ENCODE results near the gene REP15. TPM values are rescaled to one million over a fixed set of nuclear protein-coding genes. Genes with fewer than 3 reads are reported as not detected.

The REP15 gene
- total RNA-seq, 1 experiment from 2014 or later, result 0.78 TPM

DNA sequence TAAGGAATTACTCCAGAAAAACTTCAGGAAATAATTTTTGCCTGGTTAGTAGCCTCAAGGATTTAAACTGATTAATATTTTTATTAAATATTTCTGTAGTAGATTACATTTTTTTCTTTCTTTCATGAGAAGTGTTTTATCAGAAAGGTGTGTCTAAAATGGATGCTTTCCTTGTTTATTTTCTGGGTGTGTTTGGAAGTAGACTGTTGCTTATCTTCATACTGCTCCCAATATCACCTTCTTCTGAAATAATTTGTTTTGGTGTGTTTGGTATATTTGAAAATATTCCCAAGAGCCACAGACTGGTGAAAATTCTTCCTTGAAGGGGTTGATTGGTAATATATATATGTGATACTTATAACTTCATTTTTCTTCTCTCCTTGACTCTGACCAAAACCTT is 10.1 kb upstream of the REP15 start:
- Mint-ChIP-seq H3K27ac (ENCODE audit: unreplicated experiment) (no peak overlapping the region), H3K36me3 (ENCODE audit: insufficient read depth, unreplicated experiment) (no peaks in the 10 kb centered on the region), H3K27me3 (ENCODE audit: unreplicated experiment) (no peaks in the 10 kb centered on the region), H3K9me3 (ENCODE audit: low read depth, unreplicated experiment) (no peaks in the 10 kb centered on the region), H3K4me3 (ENCODE audit: low read depth, unreplicated experiment) (no peak overlapping the region), H3K4me1 (ENCODE audit: low read depth, unreplicated experiment) (no peaks in the 10 kb centered on the region)
- intact Hi-C loops (cut with micrococcal nuclease; ENCODE audit: unreplicated experiment), result no loop called here
- TF ChIP-seq CTCF (IDR thresholded peaks at IDR 0.05; ENCODE audit: unreplicated experiment), result no peak
- BruUV-seq (replicated peaks), result no TSS peak
- CTCF ChIA-PET, result no interaction called here
- DNase-seq, result no peak

DNA sequence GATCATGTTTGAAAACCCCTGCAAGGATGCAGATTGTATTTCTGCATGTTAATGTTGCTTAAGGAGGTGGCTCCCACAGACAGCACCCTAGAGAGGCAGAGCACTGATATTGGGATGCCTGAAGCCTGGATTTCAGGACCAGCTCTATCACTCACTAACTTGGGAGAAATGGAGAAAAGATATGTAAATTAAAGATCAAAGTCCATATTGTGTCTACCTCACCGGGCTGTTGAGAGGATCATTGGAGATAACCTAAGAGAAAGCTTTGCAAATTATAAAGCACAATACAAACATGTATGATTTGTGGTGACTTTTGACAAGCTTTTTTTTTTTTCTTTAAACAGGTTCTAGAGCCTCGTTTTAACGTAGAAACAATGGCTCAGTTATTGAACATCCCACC is 7.6 kb upstream of the REP15 start:
- Mint-ChIP-seq H3K27me3 (ENCODE audit: unreplicated experiment) (no peaks in the 10 kb centered on the region), H3K4me3 (ENCODE audit: low read depth, unreplicated experiment) (no peak overlapping the region), H3K4me1 (ENCODE audit: low read depth, unreplicated experiment) (no peaks in the 10 kb centered on the region), H3K27ac (ENCODE audit: unreplicated experiment) (no peak overlapping the region), H3K9me3 (ENCODE audit: low read depth, unreplicated experiment) (no peaks in the 10 kb centered on the region), H3K36me3 (ENCODE audit: insufficient read depth, unreplicated experiment) (no peaks in the 10 kb centered on the region)
- intact Hi-C loops (cut with micrococcal nuclease; ENCODE audit: unreplicated experiment), result no loop called here
- no peak for DNase-seq
- CTCF ChIA-PET, result interaction anchor here (0.5 to 1.0 kb wide), 2 partner anchors 13 to 76 kb away, joined by 3 read pairs; no protein-coding TSS in a partner anchor
- BruUV-seq (replicated peaks), result no TSS peak
- TF ChIP-seq CTCF (IDR thresholded peaks at IDR 0.05; ENCODE audit: unreplicated experiment), result no peak

DNA sequence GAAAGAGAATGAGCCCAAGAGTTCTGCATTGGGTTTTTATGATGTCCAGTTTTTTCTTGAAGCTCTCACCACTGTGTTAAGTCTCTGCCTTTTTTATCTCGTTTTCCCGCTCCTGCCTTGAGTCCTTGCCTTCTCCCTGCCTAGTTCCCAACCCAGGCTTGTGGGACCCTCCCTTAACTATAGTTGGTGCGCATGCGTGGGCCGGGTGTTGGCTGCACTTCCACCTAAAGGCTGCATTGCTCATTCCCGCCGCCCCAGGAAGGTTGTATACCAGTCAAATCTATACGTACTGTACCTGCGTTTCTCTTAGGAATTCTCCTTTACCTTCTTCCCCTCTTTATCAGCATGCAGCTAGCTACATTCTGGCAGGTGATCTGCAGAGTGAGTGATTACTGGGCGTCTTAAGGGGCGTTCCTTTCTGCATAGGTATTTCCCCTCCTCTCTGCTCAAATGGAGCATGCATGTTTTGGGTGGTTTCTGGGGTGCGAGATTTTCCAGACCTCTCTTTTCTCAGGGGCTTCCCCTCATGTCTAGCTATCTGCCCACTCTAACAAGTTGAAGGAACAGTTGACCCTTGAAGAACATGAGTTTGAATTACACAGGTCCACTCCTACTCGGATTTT is 6.6 kb upstream of the REP15 start:
- no peak overlapping the region for H3K27ac Mint-ChIP-seq (ENCODE audit: unreplicated experiment)
- no peak for TF ChIP-seq CTCF (IDR thresholded peaks at IDR 0.05; ENCODE audit: unreplicated experiment)
- H3K27me3 Mint-ChIP-seq (ENCODE audit: unreplicated experiment), result no peaks in the 10 kb centered on the region
- intact Hi-C loops (cut with micrococcal nuclease; ENCODE audit: unreplicated experiment), result no loop called here
- BruUV-seq (replicated peaks), result no TSS peak
- peaks cover 3% of the 10 kb centered on the region for H3K36me3 Mint-ChIP-seq (ENCODE audit: insufficient read depth, unreplicated experiment)
- H3K4me3 Mint-ChIP-seq (ENCODE audit: low read depth, unreplicated experiment), result no peak overlapping the region
- CTCF ChIA-PET, result no interaction called here
- no peak for DNase-seq
- H3K9me3 Mint-ChIP-seq (ENCODE audit: low read depth, unreplicated experiment), result no peaks in the 10 kb centered on the region
- H3K4me1 Mint-ChIP-seq (ENCODE audit: low read depth, unreplicated experiment), result no peaks in the 10 kb centered on the region

DNA sequence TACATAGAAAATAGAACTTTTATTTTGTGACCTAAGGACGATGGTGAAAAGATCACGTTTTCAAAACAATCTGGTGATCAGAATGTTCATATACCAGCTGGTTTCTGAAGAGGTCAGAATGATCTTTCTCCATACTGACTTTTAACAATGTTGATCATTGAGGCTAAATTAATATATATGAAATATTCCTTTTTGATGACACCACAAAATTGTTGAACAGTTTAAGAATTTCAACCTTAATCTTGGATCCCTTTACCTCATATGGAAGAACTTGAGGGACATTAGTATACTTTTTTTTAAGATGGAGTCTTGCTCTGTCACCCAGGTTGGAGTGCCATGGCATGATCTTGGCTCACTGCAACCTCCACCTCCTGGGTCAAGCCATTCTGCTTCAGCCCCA is 2.8 kb upstream of the REP15 start:
- Mint-ChIP-seq H3K9me3 (ENCODE audit: low read depth, unreplicated experiment) (no peaks in the 10 kb centered on the region), H3K36me3 (ENCODE audit: insufficient read depth, unreplicated experiment) (peaks cover 3% of the 10 kb centered on the region), H3K27ac (ENCODE audit: unreplicated experiment) (no peak overlapping the region), H3K27me3 (ENCODE audit: unreplicated experiment) (no peaks in the 10 kb centered on the region), H3K4me1 (ENCODE audit: low read depth, unreplicated experiment) (no peaks in the 10 kb centered on the region), H3K4me3 (ENCODE audit: low read depth, unreplicated experiment) (no peak overlapping the region)
- no peak for TF ChIP-seq CTCF (IDR thresholded peaks at IDR 0.05; ENCODE audit: unreplicated experiment)
- no TSS peak for BruUV-seq (replicated peaks)
- intact Hi-C loops (cut with micrococcal nuclease; ENCODE audit: unreplicated experiment), result no loop called here
- no peak for DNase-seq
- CTCF ChIA-PET, result interaction anchor here (0.6 kb wide), 1 partner anchor 9 kb away, joined by 6 read pairs; no protein-coding TSS in a partner anchor
